HG03196 (cell line): Measurements from ENCODE around the gene ZYG11A.

Experiments
- ATAC-seq: cut with Tn5 transposase; IDR thresholded peaks from one replicate; pipeline ENCODE4 v1.9.1; 2021; ENCODE audit not compliant: unreplicated experiment

The ZYG11A gene

DNA sequence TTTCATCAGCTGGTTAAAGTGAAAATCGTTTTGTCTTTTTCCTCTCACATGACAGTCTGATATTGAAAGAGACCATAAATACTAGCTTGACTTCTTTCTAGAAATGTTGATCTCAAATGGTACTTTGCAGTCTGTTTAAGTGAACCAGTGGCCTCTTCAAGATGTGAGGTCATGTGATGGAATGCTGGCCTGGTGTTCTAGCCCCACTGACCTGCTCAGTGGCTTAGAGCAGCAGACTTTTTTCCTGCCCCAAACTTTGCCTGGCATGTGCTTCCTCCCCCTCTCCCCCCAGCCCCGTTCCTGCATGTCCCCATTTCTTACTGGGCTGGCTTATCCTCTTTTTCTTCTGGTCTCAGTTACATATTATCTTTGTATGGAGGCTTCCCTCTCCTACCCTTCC is 34.3 kb downstream of the ZYG11A start:
- no peak for ATAC-seq

DNA sequence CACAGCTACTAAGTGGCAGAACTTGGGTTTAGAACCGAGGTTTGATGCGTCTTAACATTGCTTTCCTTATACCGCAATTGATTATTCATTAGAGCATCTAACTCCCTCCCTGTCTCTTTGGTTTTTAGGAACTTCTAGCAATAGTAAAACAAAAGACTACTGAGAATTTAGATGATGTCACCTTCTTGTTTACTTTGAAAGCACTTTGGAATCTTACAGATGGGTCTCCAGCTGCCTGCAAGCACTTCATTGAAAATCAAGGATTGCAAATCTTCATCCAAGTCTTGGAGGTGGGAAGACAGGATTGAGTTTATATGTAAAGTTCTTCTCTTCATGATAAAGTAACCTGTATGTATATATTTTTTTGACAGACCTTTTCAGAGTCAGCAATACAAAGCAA is 35.0 kb downstream of the ZYG11A start:
- ATAC-seq, result no peak

DNA sequence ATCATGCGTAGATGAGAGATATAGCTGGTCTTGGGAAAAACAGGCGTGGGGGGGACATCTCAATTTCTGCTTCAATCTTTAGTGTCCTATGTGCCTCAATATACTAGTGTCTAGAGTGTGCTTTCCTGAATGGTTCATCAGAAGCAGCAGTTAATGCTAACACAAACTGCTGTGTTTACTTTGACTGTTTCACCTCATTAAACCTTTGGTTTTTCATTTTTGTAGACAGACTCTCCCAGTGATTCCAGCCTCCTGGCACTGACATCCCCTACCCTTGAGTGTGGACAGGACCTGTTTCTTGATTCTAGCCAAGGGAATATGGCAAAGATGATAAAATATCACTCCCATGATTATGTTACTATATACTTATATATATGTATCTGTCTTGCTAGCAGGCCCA is 37.6 kb downstream of the ZYG11A start:
- ATAC-seq, result no peak

DNA sequence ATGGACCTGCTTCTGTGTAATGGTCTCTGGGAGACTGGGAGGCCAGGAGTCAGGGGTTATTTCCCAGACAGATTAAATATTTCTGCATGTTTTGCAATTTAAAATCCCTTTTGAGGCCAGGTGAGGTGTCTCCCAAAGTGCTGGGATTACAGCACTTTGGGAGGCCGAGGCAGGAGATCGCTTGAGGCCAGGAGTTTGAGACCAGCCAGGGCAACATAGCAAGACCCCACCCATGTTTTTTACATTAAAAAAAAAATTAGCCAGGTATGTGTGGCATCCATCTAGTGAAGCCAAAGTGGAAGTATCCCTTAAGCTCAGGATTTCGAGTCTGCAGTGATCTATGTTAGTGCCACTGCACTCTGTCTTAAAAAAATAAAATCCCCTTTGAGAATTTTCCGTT is 44.9 kb downstream of the ZYG11A start:
- no peak for ATAC-seq

DNA sequence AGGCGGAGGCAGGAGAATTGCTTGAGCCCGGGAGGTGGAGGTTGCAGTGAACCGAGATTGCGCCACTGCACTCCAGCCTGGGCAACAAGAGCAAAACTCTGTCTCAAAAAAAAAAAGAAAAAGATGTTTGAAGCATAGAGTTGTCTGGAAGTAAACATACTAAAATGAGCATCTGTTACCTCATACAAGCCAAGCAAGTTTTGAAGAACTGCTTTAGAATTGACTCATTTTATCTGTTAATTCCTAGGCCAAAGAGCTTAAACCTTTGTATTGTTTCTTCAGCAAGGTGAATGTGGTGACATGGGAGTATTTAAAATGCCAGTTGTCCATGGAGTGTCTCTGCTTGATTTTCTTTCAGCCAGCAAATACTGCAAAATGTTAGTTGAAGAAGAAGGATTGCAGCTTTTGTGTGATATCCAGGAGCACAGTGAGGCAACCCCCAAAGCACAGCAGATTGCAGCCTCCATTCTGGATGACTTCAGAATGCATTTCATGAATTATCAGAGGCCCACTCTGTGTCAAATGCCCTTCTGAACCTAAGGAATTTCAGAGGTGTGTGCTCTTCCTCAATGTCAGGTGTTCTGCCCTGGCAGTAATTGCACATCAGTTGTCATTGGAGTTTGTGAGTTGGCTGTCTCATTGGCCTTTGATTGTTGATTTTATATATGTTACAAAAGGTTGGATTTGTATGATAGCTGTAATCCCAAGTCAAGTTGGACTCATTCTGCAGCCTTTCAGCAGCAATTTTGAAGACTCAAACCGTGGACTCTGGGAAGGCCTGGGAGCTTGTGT is 50.1 kb downstream of the ZYG11A start:
- ATAC-seq, result no peak

DNA sequence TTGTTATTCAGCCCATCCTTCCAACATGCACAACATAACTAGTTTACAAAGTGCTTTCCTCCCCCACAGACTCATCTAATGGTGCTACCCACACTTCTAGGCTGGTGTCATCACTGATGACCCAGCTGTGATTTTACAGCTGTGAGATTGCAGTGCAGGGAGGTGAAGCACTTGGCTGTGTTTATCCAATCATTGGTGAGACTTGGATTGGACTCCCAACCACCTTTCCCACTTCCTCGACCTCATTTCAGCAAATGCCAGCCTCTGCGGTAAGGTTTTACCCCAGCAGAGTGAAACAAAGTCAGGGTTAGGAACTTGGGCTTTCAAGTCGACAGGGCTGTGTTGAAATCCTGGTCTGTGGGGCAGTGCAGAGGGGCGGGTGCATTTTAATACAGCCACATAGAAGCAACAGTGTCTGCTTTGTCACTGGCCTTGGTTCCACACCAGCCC is 56.9 kb downstream of the ZYG11A start:
- no peak for ATAC-seq

DNA sequence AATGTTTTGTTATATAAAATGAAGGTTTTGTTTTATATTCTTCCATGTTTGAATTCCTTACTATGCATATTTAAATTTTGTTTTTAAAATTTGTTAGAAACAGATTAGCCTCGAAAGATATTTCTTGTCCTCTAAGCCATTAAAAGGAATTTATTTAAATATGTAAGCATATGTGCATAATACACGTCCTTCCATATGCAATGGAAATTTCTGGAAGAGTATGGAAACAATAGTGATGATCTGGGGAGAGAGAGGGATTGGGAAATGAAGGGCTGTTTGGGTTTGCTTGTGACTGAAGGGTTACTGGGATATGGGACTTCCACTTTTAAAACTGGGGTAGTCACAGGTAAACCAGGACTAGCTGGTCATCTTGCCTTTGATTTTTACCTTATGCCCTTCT is 57.8 kb downstream of the ZYG11A start:
- no peak for ATAC-seq

DNA sequence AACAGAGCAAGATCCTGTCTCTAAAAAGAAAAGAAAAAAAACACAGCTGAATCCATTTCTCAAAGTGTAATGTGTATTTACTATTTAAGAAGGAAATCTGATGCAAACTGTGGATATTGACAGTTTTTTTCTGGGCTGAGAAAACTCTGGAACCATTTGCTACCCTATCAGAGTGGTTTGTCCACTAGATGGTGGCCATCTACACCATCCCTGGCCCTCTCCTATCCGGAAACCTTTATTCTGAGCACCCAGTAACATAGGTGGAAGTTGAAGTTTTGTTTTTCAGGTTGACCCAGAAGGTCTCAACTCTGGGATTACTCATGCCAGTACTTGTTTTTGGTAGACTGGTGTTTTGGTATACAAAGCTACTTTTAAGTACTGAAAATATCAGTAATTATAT is 58.8 kb downstream of the ZYG11A start:
- no peak for ATAC-seq

DNA sequence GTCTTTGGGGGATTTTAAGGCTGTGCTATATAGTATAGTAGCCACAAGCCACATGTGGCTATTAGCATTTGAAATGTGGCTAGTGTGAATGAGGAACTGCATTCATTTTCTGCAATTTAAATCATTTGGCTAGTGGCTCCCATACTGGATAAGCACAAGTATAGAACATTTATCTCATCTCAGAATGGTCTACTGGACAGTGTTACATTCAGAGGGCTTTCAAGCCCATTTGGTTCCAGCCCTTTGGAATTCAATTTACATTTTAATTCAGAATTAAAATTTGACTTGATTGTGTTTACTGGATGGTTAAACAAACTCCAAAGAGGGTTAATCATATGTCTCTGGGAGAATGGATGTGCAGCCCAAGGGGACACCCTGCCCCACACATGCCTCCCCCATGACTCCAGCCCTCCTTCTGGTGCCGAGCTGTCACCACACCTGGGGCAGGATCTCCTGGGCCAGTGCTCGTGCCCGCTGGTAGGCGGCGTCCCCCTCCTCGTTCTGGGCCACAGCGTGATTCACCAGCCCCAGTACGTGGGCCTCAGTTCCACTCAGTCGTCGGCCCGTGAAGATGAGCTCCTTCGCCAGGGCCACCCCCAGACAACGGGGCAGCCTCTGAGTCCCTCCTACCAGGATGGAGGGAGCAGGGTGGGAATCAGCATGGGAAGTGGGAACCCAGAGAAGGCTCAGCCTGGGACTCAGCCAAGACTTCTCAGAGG is 61.8 kb downstream of the ZYG11A start:
- no peak for ATAC-seq

DNA sequence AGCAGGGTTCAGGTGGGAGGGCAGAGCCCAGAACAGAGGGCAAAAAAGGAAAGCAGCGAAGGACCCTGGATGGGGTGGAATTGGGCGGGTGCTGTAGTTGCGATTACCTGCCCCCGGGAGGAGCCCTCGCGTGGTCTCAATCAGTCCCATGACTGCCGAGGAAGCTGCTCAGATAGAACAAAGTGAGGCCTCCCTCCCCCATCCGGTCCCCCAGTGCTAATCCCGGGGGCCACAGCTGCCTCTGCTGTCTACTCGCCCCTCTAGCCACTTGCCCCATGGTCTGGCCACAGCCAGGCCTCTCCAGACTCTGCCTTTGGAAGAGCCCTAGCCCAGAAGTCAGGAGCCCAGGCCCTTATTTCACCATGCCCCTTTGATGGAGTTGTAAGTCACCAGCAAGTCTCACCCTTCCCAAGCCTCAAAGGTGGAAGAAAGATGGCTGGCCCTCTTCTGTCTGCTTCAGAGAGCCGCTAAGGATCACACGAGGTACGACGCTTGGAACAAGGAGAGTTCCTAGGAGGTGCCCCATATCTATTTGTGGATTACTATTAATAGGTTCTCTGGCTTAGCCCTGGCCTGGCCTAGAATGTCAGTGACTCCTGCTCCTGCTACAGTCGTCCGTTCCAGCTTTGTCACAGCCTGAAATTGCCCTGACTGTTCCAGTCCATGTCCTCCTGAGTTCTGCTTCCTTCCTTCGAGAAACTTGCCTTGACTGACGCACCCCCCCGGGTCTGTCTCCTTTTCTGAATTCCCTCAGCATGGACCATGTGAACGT is 62.6 kb downstream of the ZYG11A start:
- no peak for ATAC-seq

DNA sequence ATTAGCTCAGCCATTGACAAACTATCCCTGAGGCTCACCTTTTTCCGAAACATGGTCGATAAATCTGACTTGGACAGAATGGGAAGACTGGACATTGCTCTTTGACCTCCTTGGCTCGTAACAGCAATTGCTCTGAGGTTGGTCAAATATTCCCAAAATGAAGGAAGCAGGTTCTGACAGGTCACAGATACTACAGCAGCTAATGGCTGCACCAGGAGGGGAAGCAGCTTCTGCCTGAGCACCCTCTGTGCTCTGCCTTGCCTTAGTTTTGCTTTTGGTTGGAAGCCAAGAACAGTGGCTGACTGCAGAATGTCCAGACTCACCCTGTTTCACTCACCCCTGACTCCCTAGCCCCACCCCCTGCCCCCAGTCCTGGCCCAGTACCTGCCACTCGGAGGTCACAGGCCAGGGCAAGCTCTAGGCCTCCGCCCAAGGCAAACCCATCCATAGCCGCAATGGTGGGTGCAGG is 63.6 kb downstream of the ZYG11A start:
- no peak for ATAC-seq

DNA sequence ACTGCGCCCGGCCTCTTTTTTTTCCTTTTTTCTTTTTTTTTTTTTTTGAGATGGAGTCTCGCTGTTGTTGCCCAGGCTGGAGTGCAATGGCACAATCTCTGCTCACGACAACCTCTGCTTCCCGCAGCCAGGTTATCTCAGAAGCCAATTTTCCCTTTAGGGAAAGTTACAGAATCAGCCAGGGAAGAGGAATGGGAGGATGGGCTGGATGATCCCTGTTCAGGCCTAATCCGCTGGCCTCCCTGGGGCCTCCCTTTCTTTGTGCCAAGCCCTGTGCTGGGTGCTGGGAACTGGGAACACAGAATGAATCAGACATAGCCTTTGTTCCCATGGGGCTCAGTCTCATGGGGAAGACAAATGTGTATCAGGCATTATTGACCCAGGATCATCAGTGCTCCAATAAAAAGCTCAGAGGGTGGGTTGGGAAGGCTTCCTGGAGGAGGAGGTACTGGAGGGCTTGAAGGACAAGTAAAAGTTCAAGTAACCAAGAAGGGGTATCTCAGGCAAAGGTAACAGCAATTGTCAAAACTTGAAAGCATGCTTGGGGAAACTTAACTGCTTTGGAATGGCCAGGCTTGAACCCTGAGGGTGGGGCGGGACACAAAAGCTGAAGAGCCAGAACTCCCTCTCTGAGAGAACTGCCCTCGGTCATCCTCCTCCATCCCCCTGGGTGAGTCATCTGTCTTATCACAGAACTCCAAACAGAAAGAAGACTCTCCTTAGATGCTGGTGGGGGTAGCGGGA is 64.7 kb downstream of the ZYG11A start:
- no peak for ATAC-seq

DNA sequence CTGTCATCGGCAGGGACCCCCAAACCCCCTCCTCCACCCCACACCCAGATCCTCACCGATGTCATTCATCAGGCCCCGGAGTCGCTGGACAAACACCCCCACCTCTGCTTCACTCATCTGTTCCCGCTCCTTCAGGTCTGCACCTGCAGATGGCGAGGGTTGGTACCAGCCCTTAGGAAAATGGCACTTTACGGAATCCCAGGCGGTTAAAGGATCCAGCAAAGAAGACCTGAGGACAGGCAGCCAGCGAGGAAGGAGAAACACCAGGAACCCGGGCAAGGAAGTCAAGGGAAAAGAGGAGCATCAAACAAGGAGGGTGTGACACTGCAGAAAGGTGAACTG is 65.2 kb downstream of the ZYG11A start:
- ATAC-seq, result no peak

DNA sequence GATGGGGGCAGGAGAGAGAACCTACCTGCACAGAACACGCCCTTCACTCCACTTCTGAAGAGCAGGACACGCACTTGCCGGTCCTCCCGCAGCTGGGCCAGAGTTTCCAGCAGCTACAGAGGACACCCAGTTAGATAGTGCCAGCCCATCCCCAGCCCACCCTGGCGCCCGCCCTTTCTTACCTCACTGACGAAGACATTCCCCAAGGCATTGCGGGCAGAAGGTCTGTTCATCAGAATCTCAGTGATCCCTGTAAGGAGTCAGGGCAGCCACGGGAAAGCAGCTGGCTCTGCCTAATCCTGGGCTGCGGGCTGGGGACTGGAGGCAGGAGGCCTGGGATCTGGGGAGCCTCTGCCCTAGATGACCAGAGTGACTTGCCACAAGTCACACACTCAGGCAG is 69.0 kb downstream of the ZYG11A start:
- no peak for ATAC-seq

DNA sequence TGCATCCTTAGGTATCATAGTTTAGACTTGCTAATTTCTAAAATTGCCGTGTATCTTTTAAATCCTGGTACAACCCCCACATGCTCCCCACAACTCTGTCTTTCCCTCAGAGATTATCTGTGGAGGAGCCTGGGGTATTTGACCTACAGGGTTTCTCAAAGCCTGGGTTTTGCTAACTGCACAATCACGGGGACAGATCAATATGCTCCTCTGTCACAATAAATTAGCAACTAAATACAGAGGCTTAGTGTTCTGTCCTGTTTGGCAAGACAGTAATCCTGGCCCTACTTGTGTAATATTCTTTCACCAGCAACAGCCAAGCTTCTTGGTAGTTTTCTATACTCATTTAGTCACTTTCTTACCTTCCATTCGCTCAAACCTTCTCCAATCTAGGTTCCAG is 70.5 kb downstream of the ZYG11A start:
- no peak for ATAC-seq

DNA sequence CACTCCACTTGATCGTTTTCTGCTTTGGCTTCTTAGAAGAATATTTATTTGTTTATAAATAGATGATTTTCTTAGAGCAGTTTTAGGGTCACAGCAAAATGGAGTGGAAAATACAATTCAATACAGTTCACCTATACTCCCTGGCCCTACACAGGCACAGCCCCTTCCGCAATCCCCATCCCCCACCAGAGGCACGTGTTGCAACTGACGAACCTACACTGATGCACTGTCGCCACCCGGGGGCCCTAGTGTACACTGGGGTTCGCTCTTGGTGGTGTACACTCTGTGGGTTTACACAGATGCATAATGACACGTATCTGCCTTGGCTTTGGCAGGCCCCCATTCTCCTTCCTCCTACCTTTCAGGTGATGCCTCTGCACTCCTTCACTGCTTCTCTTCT is 71.0 kb downstream of the ZYG11A start:
- no peak for ATAC-seq

DNA sequence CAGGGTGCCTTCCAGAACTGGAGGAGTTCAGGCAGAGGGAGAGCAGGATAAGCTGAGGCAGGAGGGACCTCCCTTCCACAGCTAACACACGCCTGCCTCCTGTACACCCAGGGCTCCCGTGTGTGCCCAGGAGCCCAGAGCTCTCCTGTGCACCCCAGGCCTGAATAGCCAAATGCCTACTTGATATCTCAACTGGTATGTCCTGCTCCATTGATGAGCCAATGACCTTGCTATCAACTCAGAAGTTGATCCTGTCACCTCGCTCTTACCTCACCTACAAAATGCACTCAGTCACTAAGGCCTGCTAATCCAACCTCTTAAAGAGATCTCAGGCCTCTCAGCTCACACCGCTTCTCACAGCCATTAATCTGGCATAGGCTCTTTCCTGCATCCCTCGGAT is 71.9 kb downstream of the ZYG11A start:
- ATAC-seq, result no peak

DNA sequence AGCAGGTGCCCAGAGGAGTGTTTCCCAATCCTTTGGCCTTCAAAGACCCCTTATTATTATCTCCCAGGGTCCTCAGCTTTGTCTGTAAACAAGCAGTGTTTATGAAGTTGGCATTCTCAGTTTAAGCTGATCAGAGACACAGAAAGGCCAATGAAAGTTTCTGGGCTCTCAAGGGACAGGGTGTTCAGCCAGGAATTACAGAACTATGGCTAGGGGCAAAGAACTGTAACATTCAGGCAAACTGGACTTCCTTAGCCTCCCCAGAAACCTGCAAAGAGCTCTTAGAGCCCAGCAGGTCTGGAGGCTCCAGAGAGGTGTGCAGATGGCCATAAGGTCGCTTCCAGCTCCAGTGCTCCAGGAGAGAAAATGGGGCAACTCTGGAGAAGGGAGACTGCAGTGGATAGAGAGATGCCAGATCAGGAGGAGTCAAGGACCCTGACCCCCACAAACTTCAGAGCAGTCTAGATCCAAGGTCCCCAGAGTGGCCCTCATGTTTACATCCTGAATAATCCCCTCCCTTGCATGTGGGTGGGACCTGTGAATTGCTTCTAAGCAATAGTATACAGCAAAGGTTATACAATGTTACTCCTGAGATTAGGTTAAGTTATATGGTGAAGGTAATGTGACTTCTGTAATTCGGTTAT is 72.8 kb downstream of the ZYG11A start:
- ATAC-seq, result no peak

DNA sequence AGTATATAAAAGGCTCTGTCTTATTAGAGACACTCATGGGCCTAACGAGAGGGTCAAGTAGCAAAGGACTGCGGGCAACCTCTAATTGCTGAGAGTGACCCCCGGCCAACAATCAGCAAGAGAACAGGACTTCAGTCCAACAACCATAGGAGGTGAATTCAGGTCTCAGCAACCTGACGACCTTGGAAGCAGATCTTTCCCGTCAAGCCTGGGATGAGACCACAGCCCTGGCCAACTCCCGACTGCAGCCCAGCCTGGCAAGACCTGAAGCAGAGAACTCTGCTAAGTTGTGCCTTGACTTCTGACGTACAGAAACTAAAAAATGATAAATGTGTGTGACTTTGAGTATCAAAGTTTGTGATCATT is 73.3 kb downstream of the ZYG11A start:
- ATAC-seq, result no peak

DNA sequence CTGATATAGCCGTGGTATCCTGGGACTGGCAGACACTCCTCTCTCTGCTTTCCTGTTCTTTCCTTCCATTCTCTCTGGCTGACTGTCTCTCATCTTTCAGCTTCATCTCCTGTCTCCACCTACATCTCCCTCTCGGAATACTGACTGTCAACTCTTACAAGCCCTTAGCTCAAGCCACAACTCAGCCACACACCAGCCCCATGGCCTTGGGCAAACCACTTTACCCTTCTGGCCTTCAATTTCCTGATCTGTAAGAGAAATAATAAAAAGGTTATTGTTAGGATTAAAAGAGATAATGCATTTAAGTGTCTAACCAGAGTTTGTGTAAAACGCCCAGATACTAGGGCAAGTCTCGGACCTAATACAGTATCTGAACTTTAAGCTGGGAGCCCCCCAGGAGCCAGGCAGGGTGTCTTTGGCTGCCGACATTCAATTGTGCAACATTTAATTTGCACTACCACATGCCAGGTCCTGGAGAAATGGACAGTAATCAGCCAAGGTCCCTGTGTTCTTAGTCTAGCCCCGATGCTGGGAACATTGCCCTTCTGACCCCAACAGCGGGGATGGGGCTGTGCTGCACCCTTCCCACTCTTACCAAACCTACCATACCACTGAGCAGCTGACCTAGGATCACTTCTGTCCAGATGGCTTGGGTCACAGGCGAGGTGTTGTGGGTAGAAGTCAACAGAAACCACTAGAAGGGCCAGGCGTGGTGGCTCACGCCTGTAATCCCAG is 73.8 kb downstream of the ZYG11A start:
- no peak for ATAC-seq
